Measurements from ENCODE around the gene TPGS2.
"Not testable (repeated sequence)": the region's sequence is repeated elsewhere in the genome, so short reads cannot be mapped to it uniquely, and the experiment has no call there.

Gene TPGS2

DNA sequence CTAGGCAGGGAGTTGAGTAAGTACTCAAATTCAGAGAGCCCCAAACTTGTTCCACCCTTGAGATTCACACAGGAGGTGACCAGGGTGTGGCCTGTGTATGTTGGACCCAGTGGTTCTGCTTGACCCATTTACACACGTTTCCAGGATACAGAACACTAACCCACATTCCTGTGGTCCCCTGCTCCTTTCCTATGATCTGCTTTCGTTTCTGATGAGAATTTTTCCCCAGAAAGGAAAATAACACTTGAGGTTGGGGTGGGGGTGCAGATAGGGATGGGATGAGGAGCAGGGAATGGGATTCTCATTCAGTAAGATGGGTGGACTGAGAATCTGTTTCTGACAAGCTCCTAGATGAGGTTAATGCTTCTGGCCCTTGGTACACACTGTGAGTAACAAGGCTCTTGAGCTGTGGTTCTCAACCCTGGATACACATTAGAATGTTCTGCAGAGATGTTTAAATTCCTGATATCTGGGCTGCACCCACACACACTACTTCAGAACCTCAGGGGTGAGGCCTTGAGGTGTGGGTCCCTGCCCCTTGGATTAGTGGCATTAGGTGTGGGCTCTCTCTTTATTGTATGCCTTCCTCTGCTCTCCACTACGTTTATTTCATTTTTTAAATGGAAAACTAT is 58.4 kb downstream of the TPGS2 start:
- Histone ChIP-seq H3K9me3 (ENCODE audit: insufficient read depth, low read depth, low read length) (no peaks in the 10 kb centered on the region), H3K27ac (ENCODE audit: low read length) (no peak overlapping the region), H3K36me3 (ENCODE audit: insufficient read depth, low read depth, low read length) (no peaks in the 10 kb centered on the region), H3K4me1 (ENCODE audit: insufficient read depth, low read length) (peaks cover 5% of the 10 kb centered on the region; the same call in 1 of the 2 replicates), H3K9ac (ENCODE audit: low read depth, low read length) (no peak overlapping the region), H3K4me3 (ENCODE audit: low read length) (no peak overlapping the region), H3K27me3 (ENCODE audit: insufficient read depth, low read length) (no peaks in the 10 kb centered on the region)

DNA sequence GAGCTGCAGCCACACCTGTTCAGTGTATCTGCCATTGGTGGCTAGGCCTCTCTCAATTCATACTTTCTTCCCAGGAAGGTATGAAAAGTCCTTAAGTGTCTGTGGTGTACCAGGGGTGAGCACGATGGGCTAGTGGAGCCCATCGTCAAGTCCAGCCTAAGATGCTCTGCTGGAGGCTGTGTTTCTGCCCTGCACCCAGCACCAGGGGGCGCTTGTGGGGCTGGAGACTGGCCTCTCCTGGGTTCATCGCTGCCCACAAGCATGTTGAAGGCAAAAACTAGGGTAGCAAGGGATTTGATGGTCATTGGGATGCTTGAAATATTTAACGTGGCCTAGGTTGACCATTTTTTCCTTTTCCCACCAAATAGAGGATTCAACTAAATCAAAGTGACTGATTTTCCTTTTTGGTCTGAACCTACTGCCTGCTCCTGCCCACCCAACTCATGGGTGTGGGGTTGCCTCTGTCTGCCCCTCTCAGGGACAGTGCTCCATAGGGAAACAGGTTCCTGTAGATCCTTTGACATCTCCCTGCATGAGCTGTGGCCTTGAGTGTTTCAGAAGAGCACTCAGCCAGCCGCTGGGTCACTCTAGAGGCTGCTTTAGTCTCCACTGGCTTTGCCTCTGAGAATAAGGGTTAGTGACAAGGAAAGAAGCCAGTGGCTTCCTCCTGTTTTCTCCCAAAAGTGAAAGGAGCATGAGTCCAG is 59.0 kb downstream of the TPGS2 start:
- Histone ChIP-seq H3K4me1 (ENCODE audit: insufficient read depth, low read length) (peaks cover 5% of the 10 kb centered on the region; the same call in 1 of the 2 replicates), H3K36me3 (ENCODE audit: insufficient read depth, low read depth, low read length) (no peaks in the 10 kb centered on the region), H3K9ac (ENCODE audit: low read depth, low read length) (no peak overlapping the region), H3K27me3 (ENCODE audit: insufficient read depth, low read length) (no peaks in the 10 kb centered on the region), H3K27ac (ENCODE audit: low read length) (no peak overlapping the region), H3K9me3 (ENCODE audit: insufficient read depth, low read depth, low read length) (no peaks in the 10 kb centered on the region), H3K4me3 (ENCODE audit: low read length) (no peak overlapping the region)

DNA sequence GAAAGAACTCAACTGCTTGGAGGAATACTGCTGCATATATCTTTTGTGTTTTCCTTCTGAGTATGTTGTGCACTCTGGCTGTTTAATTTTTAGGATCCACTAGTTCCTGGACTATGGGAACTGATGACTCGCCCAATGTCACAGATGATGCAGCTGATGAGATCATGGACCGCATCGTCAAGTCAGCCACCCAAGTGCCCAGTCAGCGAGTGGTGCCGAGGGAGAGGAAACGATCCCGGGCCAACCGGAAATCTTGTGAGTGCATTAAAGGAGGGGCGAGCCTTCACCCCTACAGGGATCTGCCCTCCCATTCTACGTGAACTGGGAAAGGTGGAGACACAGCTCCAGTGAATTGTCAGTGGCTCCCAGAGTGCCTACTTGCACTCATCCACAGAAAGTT is 59.6 kb downstream of the TPGS2 start:
- Histone ChIP-seq H3K9ac (ENCODE audit: low read depth, low read length) (no peak overlapping the region), H3K4me3 (ENCODE audit: low read length) (no peak overlapping the region), H3K27me3 (ENCODE audit: insufficient read depth, low read length) (no peaks in the 10 kb centered on the region), H3K4me1 (ENCODE audit: insufficient read depth, low read length) (peaks cover 5% of the 10 kb centered on the region; the same call in 1 of the 2 replicates), H3K27ac (ENCODE audit: low read length) (no peak overlapping the region), H3K9me3 (ENCODE audit: insufficient read depth, low read depth, low read length) (no peaks in the 10 kb centered on the region), H3K36me3 (ENCODE audit: insufficient read depth, low read depth, low read length) (no peaks in the 10 kb centered on the region)

DNA sequence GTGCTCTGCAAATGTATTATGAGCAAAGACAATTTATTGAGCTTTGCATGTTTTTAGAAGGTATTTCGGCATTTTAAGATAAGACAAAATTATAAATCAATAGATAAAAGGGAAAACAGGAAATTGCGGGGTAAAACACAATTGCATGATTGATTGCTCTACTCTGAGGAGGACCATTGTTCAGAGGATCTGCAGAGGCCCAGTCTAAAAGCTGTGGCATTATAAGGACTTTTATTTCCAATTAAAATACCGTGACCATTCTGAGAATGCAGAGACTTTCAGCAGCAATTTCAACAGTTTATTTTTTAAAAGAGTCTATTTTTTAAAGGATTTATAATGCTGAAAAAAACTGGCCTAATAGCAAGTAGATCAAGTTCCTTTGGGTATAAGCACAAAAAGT is 62.0 kb downstream of the TPGS2 start:
- no peaks in the 10 kb centered on the region for H3K9me3 ChIP-seq (ENCODE audit: insufficient read depth, low read depth, low read length)
- no peak overlapping the region for H3K9ac ChIP-seq (ENCODE audit: low read depth, low read length)
- no peak overlapping the region for H3K27ac ChIP-seq (ENCODE audit: low read length)
- H3K36me3 ChIP-seq (ENCODE audit: insufficient read depth, low read depth, low read length) = no peaks in the 10 kb centered on the region
- H3K27me3 ChIP-seq (ENCODE audit: insufficient read depth, low read length) = no peaks in the 10 kb centered on the region
- no peak overlapping the region for H3K4me3 ChIP-seq (ENCODE audit: low read length)
- H3K4me1 ChIP-seq (ENCODE audit: insufficient read depth, low read length) = peaks cover 5% of the 10 kb centered on the region; the same call in 1 of the 2 replicates

DNA sequence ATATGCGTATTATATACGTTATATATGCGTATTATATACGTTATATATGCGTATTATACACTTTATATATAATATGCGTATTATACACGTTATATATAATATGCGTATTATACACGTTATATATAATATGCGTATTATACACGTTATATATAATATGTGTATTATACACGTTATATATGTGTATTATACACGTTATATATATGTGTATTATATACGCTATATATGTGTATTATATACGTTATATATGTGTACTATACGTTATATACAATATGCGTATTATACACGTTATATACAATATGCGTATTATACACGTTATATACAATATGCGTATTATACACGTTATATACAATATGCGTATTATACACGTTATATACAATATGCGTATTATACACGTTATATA is 65.8 kb downstream of the TPGS2 start:
- not testable (repeated sequence) for H3K36me3 ChIP-seq (ENCODE audit: insufficient read depth, low read depth, low read length); H3K27ac ChIP-seq (ENCODE audit: low read length); H3K9ac ChIP-seq (ENCODE audit: low read depth, low read length); H3K4me3 ChIP-seq (ENCODE audit: low read length); H3K27me3 ChIP-seq (ENCODE audit: insufficient read depth, low read length); H3K4me1 ChIP-seq (ENCODE audit: insufficient read depth, low read length); H3K9me3 ChIP-seq (ENCODE audit: insufficient read depth, low read depth, low read length)

DNA sequence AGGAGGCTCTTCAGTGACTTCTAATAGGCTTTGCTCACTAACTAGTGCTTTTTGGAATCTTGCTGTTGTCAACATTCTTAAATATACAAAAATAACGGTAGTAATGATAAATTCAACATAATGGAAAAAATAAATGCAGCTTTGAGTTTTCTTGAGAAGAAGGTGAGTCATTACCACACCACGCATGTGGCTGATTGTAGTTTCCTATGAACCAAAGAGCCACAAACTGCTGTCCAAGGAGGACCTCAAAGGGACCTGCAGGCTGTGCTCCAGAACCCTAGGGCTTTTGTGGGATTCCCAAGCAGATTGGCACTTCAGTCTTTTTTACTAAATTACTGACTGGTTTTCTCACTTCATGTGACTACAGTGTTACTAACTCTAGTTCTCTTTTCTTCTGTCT is 66.7 kb downstream of the TPGS2 start:
- Histone ChIP-seq H3K27ac (ENCODE audit: low read length) (no peak overlapping the region), H3K4me1 (ENCODE audit: insufficient read depth, low read length) (no peaks in the 10 kb centered on the region), H3K9ac (ENCODE audit: low read depth, low read length) (no peak overlapping the region), H3K9me3 (ENCODE audit: insufficient read depth, low read depth, low read length) (no peaks in the 10 kb centered on the region), H3K4me3 (ENCODE audit: low read length) (no peak overlapping the region), H3K27me3 (ENCODE audit: insufficient read depth, low read length) (no peaks in the 10 kb centered on the region), H3K36me3 (ENCODE audit: insufficient read depth, low read depth, low read length) (no peaks in the 10 kb centered on the region)

DNA sequence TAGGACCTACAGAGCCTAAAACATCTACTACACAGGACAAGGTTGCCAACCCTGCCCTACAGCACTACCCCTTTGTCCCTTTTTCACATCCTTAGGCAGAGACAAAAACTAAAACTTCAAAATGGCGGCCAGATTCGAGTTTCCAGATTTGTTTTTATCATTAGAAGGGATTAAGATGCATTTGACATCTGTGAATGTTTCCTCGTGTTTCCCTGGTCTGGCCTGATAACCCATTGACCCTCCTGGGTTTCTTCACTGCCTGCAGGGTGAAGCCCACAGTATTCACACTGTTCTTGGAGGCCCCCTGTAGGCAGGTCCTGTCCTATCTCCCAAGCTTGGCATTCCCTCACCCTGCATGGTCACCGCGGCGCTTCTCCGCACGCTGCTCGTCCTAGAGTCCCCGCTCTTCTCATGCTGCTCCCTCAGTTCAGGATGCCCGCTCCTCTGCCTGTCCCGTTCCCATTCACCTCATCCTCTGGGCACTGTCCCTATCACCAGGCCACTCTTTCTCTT is 67.6 kb downstream of the TPGS2 start:
- H3K27me3 ChIP-seq (ENCODE audit: insufficient read depth, low read length) = no peaks in the 10 kb centered on the region
- H3K27ac ChIP-seq (ENCODE audit: low read length) = no peak overlapping the region
- H3K9ac ChIP-seq (ENCODE audit: low read depth, low read length) = no peak overlapping the region
- no peaks in the 10 kb centered on the region for H3K4me1 ChIP-seq (ENCODE audit: insufficient read depth, low read length)
- no peak overlapping the region for H3K4me3 ChIP-seq (ENCODE audit: low read length)
- H3K36me3 ChIP-seq (ENCODE audit: insufficient read depth, low read depth, low read length) = no peaks in the 10 kb centered on the region
- no peaks in the 10 kb centered on the region for H3K9me3 ChIP-seq (ENCODE audit: insufficient read depth, low read depth, low read length)

DNA sequence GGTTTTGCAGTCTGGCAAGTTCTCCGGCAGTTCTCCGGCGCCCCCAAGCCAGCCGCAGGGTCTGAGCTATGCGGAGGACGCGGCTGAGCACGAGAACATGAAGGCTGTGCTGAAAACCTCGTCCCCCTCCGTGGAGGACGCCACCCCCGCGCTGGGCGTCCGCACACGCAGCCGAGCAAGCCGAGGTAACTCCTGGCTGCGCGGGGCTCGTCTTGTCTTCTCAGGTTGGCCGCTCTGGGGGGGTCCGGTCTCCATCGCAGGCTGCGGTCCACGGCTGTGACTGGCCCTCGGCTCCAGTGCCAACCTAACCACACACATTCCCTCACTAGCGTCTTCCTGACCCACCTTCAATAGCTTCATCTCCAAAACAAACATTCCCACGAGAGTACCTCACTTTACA is 68.2 kb downstream of the TPGS2 start:
- Histone ChIP-seq H3K27me3 (ENCODE audit: insufficient read depth, low read length) (no peaks in the 10 kb centered on the region), H3K36me3 (ENCODE audit: insufficient read depth, low read depth, low read length) (no peaks in the 10 kb centered on the region), H3K4me3 (ENCODE audit: low read length) (no peak overlapping the region), H3K9me3 (ENCODE audit: insufficient read depth, low read depth, low read length) (no peaks in the 10 kb centered on the region), H3K27ac (ENCODE audit: low read length) (no peak overlapping the region), H3K9ac (ENCODE audit: low read depth, low read length) (no peak overlapping the region), H3K4me1 (ENCODE audit: insufficient read depth, low read length) (no peaks in the 10 kb centered on the region)

DNA sequence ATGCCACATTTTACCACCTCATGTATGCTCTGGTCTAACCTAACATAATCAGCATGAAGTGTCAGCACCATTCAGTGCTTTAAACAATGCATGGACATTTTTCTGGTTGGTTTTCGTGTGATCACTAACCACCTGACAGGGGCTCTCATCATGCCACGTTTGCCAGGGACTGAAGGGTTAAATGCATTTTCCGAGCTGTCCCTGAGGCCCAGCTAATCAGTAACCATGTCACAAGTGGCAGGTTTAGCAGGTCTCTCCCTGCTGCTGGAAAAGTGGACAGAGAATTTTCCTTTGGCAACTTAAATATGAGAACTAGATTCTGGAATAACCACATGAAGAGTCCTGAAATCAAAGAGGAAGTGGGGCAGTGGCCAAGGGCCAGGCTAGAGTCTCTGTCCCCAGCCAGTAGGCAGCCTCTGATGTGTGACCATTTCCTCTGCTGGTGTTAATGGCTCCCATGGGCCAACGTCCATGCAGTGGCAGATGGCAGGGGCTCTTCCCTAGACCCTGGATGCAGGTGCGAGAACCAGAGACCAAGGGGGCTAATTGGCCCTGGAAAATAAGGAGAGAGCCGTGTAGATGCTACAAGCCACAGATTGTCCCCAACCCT is 69.5 kb downstream of the TPGS2 start:
- Histone ChIP-seq H3K27ac (ENCODE audit: low read length) (no peak overlapping the region), H3K9me3 (ENCODE audit: insufficient read depth, low read depth, low read length) (no peaks in the 10 kb centered on the region), H3K27me3 (ENCODE audit: insufficient read depth, low read length) (no peaks in the 10 kb centered on the region), H3K36me3 (ENCODE audit: insufficient read depth, low read depth, low read length) (no peaks in the 10 kb centered on the region), H3K4me1 (ENCODE audit: insufficient read depth, low read length) (no peaks in the 10 kb centered on the region), H3K4me3 (ENCODE audit: low read length) (no peak overlapping the region), H3K9ac (ENCODE audit: low read depth, low read length) (no peak overlapping the region)

DNA sequence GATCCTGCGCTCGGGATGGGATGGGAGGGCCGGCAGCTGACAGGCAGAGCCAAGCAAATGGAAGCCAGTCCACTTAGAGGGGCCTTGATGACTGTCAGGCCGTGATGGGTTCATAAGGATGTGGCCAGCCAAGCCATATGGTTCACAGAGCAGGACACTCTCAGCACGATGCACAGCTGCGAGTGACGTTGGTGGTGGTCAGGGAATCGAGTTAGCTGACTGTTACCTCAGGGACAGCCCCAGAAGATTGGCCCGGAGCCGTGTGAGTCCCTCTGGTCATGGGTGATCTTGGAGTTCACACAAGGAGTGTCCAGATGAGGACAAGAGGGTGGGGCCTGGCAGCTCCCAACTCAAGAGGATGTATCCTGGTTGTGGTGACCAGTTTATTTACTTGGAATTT is 70.2 kb downstream of the TPGS2 start:
- Histone ChIP-seq H3K4me1 (ENCODE audit: insufficient read depth, low read length) (no peaks in the 10 kb centered on the region), H3K9me3 (ENCODE audit: insufficient read depth, low read depth, low read length) (no peaks in the 10 kb centered on the region), H3K27ac (ENCODE audit: low read length) (no peak overlapping the region), H3K9ac (ENCODE audit: low read depth, low read length) (no peak overlapping the region), H3K4me3 (ENCODE audit: low read length) (no peak overlapping the region), H3K27me3 (ENCODE audit: insufficient read depth, low read length) (no peaks in the 10 kb centered on the region), H3K36me3 (ENCODE audit: insufficient read depth, low read depth, low read length) (no peaks in the 10 kb centered on the region)

DNA sequence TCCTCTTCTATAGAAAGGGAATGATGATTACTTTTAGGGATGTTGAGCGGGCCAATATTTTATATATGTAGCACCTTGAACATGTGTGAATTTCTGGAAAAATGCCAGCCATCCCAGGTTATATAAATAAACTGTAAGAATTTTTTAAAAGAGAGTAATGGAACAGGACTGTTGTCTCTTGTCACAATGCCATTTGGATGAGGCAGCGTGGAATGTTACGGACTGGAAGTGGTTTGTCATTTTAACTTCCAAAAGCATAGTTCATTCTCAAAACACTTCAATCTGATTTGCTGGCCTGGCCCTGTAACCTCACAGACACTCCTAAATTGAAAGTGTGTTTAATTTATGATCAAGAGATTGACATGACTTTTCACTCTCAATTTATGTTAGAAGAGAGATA is 70.8 kb downstream of the TPGS2 start:
- no peak overlapping the region for H3K4me3 ChIP-seq (ENCODE audit: low read length)
- no peak overlapping the region for H3K9ac ChIP-seq (ENCODE audit: low read depth, low read length)
- H3K27me3 ChIP-seq (ENCODE audit: insufficient read depth, low read length) = no peaks in the 10 kb centered on the region
- H3K9me3 ChIP-seq (ENCODE audit: insufficient read depth, low read depth, low read length) = no peaks in the 10 kb centered on the region
- H3K4me1 ChIP-seq (ENCODE audit: insufficient read depth, low read length) = no peaks in the 10 kb centered on the region
- no peaks in the 10 kb centered on the region for H3K36me3 ChIP-seq (ENCODE audit: insufficient read depth, low read depth, low read length)
- H3K27ac ChIP-seq (ENCODE audit: low read length) = no peak overlapping the region

DNA sequence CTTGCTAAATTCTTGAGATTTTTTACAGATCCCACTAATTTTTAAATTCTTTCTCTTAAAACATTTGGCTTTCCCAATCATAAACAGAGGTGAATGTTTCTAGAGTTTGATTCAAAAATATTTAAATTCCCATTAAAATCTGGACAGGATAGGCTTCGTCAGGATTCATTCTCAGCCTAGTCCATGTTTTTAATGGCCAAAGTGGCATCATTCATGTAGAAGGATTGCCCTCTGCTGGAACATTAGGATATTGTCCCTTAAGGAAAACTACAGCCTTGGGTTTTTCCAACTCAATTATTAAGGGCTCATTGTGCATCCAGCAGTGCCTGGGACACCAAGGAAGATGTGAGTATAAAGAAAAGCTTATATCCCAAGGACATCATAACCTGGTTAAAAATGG is 71.7 kb downstream of the TPGS2 start:
- H3K4me1 ChIP-seq (ENCODE audit: insufficient read depth, low read length) = no peaks in the 10 kb centered on the region

More for the DNA sequence above, 71.7 kb downstream of the TPGS2 start:
- H3K27ac ChIP-seq (ENCODE audit: low read length) = no peak overlapping the region
- no peak overlapping the region for H3K9ac ChIP-seq (ENCODE audit: low read depth, low read length)
- H3K27me3 ChIP-seq (ENCODE audit: insufficient read depth, low read length) = no peaks in the 10 kb centered on the region
- H3K9me3 ChIP-seq (ENCODE audit: insufficient read depth, low read depth, low read length) = no peaks in the 10 kb centered on the region
- no peak overlapping the region for H3K4me3 ChIP-seq (ENCODE audit: low read length)
- H3K36me3 ChIP-seq (ENCODE audit: insufficient read depth, low read depth, low read length) = no peaks in the 10 kb centered on the region

All from iPS-20b (cell line).